GM13976 (cell line): ENCODE measurements around the gene PIR.
A peak's percentile ranks its signal among the peaks of the same experiment; 100 is the strongest.

Experiments used
- DNase-seq: peaks from one replicate; pipeline ENCODE4 v3.0.0; 2012; ENCODE audit warnings: low spot score
- in situ Hi-C: fragments of 300-500 bp; cut with MboI; formaldehyde crosslinking; loops from one replicate; pipeline ENCODE4 v1.12.0; 2022; ENCODE audit warnings: low sequenced_read_pairs, mixed read lengths, inconsistent platforms; ENCODE audit not compliant: unreplicated experiment
- TF ChIP-seq, protein P1 (sequence below): IDR thresholded peaks from 2 replicates; pipeline ENCODE4 v1.5.1; 2012; ENCODE audit warnings: borderline replicate concordance, mild to moderate bottlenecking; ENCODE audit not compliant: insufficient read depth; ENCODE audit errors: extremely low read depth, missing control alignments, control extremely low read depth

The PIR gene

DNA sequence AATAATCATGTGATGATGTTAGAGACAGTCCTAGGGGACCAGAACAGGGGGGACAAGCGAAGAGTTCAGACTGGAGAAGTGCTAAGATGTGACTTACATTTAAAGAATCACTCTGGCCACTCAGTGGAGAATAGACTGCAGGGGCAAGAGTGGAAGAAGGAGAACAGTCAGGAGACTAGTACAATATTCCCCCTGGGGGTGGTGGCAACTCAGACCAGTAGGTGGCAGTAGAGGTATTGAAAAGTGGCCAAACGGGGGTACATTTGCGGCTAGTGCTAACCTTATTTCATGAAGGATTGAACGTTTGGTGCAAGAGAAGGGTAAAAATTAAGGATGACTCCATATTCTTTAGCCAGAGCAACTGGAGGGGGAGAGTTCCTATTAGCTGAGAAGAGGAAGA lies 4.7 kb upstream of the PIR start:
- in situ Hi-C loops = no loop called here
- TF ChIP-seq, protein P1, sequence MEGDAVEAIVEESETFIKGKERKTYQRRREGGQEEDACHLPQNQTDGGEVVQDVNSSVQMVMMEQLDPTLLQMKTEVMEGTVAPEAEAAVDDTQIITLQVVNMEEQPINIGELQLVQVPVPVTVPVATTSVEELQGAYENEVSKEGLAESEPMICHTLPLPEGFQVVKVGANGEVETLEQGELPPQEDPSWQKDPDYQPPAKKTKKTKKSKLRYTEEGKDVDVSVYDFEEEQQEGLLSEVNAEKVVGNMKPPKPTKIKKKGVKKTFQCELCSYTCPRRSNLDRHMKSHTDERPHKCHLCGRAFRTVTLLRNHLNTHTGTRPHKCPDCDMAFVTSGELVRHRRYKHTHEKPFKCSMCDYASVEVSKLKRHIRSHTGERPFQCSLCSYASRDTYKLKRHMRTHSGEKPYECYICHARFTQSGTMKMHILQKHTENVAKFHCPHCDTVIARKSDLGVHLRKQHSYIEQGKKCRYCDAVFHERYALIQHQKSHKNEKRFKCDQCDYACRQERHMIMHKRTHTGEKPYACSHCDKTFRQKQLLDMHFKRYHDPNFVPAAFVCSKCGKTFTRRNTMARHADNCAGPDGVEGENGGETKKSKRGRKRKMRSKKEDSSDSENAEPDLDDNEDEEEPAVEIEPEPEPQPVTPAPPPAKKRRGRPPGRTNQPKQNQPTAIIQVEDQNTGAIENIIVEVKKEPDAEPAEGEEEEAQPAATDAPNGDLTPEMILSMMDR = peak; percentile 60
- DNase-seq = peak; percentile 63

GRCh38 chrX:15496824-15497223 lies 3.7 kb upstream of the PIR start:
- TF ChIP-seq, protein P1 = no peak
- no peak for DNase-seq
- in situ Hi-C loops = no loop called here

DNA sequence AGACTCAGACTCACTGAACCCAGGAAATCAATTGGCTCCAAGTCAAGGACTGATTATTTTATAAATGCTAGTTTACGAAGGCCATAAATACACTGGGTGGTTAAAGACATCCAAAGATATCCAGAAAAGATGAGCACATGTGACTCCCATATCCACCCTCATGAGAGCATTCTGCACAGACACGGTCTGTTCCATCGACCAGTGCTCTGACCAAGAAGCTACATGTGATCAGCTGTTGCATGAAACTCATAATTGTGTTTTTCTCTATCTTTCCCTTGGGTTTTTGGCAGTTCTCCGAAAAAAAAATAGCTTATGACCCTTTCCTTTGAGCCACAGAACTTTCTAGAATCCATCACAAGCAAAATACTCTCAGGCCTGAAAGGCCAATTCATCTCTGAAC lies 2.7 kb upstream of the PIR start:
- no peak for DNase-seq
- TF ChIP-seq, protein P1 = no peak
- in situ Hi-C loops = no loop called here

GRCh38 chrX:15492469-15492868 lies 664 bp downstream of the PIR start:
- in situ Hi-C loops = no loop called here
- TF ChIP-seq, protein P1 = no peak
- DNase-seq = no peak

GRCh38 chrX:15483891-15484290 lies 9.2 kb downstream of the PIR start:
- no peak for DNase-seq
- in situ Hi-C loops = no loop called here
- TF ChIP-seq, protein P1 = no peak

- TF ChIP-seq, protein P1 = no peak
- DNase-seq = no peak
- in situ Hi-C loops = loop anchor here (10.0 kb wide), 1 partner anchor 131 kb away; no protein-coding TSS in a partner anchor
Observed at GRCh38 chrX:15475486-15475885, 17.6 kb downstream of the PIR start.

GRCh38 chrX:15475021-15475420 lies 18.1 kb downstream of the PIR start:
- TF ChIP-seq, protein P1 = no peak
- no peak for DNase-seq
- in situ Hi-C loops = loop anchor here (10.0 kb wide), 1 partner anchor 130 kb away; no protein-coding TSS in a partner anchor
